Stimulated activated CD4-positive, alpha-beta T cell treated with anti-CD3 and anti-CD28 coated beads, Interleukin-1b, Interleukin-23, amount 100 ng/mL, for 4 hours (primary cell): ENCODE measurements around the gene SFT2D2.

ENCODE experiments used
- DNase-seq, 2 donors: peaks; one replicate each; pipeline ENCODE4 v3.0.0-alpha.2; 2020; ENCODE audit warnings: low read depth in 2 of 2

The SFT2D2 gene

DNA sequence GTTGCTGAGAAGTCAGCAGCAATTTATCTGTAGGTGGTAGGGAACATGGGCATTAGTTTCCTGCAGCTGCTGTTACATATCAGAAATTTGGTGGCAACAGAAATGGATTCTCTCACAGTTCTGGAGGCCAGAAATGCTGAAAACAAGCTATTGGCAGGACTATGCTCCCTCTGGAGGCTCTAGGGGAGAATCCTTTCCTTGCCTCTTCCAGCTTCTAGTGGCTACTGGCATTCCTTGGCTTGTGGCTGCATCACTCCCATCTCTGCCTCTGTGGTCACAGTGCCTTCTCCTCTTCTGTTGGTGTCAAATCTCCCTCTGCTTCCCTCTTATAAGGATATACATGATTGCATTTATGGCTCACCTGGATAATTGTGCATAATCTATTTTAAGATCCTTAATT, 2.5 kb upstream of the SFT2D2 start:
- no peak for DNase-seq

DNA sequence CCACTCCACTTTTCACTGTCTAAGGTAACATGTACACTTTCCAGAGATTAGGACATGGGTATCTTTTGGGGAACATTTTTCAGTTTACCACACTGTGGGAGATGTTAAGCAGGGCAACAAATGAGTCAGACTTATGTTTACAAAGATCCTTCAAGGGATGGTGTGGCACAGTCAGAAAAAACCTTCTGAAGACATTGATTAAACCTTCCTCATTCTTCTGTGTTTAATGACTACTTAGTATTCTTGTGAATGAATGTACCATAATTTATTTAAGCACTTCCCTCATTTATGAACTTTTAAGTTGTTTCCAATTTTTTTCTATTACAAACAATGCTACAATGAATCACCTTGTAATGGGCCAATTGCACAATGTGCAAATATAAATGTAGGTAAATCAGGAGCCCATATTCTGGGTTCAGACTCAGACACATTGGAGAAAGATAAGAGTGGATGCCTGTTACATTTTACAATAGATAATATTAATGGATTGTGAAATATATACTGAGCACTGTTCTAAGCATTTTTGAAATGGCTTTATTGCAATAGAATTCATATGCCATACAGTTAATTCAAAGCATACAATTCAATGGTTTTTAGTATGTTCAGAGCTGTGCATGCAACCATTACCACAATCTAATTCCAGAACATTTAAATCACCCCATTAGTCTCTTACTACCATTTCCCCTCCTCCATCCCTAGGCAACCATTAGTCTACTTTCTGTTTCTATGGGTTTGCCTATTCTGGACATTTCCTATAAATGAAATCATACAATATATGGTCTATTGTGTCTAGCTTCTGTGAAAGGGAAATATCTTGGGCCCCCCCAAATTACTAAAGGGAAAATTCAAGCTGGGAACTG, 1.9 kb upstream of the SFT2D2 start:
- no peak for DNase-seq

- DNase-seq, result no peak
Observed at GRCh38 chr1:168224991-168225390, 813 bp upstream of the SFT2D2 start.

DNA sequence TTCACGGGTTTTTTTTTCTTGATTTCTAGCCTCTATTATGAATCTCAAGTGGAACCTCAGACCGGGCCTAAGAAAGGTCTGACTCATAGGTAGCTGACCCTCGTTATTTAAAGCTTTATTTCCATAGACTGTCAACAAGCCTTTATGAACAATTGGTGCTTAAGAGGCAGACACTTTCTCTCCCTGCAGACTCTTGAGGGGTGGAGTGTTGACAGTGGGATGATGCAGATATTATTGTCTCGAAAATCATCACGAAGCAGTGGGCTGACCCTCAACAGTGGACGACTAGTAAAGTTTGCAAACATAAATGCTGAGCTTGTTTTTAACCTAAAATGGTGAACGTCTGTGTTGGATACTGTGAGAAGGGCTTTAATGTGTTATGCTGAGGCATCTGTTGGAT, 1.8 kb downstream of the SFT2D2 start:
- DNase-seq, result no peak

GRCh38 chr1:168229893-168230292, 4.1 kb downstream of the SFT2D2 start:
- no peak for DNase-seq

DNA sequence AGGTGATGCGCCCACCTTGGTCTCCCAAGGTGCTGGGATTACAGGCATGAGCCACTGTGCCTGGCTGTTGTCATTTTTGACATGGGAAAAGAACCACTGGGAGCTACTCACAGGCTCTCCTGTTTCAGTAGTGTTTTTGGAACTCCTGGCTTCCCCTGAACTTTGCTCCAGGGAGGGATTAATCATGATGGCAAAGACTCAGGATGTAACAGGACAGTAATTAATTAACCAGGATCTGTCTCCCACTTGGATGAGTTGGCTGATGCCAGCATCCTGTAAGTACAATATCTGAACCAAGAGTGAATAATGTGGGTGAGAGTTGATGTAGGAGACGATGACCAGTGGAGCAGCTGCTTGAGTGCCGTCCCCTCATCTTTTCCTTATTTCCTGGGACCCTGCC, 4.9 kb downstream of the SFT2D2 start:
- no peak for DNase-seq

- peak in 1 of 2 donors; percentile 15 for DNase-seq
Observed at GRCh38 chr1:168234846-168235547, 9.2 kb downstream of the SFT2D2 start.

DNA sequence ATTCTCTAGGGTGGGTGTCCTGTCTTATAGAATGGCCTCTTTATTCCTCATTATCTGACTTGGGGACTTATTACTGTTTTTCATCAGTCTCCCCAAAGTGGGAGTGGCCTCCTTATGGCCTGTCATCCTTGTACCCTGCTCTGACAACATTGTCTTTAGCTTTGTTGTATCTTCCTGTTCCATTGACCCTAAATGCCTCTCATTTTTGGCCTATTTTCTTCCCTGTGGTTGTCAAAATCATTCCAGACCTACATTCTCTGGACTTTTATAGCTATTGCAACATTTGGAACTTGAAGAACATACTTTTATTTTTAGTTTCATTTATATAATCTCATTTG, 9.7 kb downstream of the SFT2D2 start:
- no peak for DNase-seq

- DNase-seq, result no peak
Observed at GRCh38 chr1:168235937-168236336, 10.1 kb downstream of the SFT2D2 start.

GRCh38 chr1:168236836-168237611, 11.2 kb downstream of the SFT2D2 start:
- no peak for DNase-seq

GRCh38 chr1:168243198-168243597, 17.4 kb downstream of the SFT2D2 start:
- no peak for DNase-seq

DNA sequence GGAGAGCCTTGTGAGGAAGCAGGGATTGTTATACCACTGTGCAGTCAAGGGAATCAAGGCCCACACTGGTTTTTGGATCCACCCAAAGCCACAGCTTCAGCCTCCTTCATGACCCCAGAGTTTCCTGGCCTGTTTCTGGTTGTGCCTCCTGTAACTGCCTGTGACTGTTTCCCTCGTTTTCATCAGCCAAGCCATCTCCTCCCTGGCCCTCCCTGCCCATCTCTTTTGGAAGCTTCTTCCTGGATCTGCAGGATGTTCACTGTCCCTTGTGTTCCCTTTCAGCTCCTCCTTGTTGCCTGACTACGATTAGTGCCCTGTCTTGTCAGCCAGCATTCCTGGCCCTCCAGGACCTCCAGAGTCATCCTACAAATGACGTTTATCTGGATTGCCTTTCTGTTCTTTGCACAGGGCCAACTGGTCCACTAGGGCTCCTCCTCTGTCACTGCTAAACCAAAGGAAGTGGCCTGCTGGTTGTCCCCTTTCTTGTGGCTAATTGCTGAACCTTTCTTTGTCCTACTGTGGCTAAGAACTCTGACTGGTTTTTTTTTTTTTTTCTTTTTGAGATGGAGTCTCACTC, 17.9 kb downstream of the SFT2D2 start:
- DNase-seq, result no peak

DNA sequence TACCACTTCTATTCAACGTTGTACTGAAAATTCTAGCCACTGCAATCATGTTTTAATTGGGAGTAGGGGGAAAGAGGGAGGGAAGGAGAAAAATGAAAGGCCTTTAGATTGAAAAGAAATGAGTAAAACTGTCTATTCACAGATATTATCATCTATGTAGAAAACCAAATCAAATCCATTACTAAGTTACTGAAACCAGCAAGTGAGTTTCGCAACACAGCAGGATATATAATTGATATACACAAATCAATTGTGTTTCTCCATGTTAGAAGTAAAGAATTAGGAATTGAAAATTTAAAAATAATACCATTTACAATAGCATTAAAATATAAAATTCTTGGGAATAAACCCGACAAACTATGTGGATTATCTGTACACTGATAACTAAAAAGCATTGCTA, 19.2 kb downstream of the SFT2D2 start:
- DNase-seq, result no peak

DNA sequence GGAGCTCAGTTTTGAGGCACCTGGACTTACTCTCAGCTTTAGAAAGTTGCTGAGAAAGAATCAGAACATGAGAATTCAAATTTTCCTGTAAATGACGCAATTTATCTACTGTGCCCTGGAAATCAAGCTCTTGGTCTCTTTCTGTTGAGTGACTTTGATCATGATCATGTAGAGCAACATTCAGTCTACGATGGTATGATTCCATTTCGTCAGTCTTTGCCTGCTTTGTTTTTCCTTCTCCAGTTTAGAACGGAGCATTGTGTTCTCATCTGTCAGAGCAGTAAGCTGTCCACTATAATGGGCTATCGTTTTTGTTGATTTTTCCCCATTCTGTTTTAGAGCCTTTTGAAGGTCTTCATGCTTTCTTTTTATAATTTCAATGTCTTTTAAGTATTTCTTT, 20.7 kb downstream of the SFT2D2 start:
- DNase-seq, result no peak

DNA sequence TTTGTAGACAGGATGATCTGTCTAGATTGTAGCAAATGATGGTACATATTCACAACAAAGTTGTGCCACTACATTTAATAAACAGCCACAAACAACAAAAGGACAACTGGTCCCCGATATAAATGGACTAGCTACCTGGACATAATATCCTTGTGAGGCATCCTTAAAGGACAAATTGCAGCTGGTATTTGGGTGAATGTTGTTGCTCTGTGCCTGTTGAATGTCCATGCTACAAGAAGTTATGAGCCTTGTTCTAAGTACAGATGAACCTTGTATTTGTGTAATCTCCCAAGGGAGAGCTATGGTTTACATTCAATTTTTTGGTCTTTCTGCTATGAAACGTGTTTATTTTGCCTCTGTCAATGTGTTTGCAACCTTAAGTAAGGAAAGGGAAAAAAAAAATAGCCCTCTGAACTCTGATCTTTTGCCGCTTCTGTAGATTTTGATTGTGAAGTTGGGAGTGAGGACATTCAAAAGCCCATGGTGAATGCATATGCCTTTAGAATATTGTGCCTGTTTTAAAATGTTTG, 26.5 kb downstream of the SFT2D2 start:
- DNase-seq, result no peak

GRCh38 chr1:168256164-168256563, 30.4 kb downstream of the SFT2D2 start:
- no peak for DNase-seq

GRCh38 chr1:168257397-168257796, 31.6 kb downstream of the SFT2D2 start:
- no peak for DNase-seq

- no peak for DNase-seq
Observed at GRCh38 chr1:168259567-168259966, 33.8 kb downstream of the SFT2D2 start.

- DNase-seq, result no peak
Observed at GRCh38 chr1:168260393-168260792, 34.6 kb downstream of the SFT2D2 start.

GRCh38 chr1:168261390-168261789, 35.6 kb downstream of the SFT2D2 start:
- DNase-seq, result no peak

DNA sequence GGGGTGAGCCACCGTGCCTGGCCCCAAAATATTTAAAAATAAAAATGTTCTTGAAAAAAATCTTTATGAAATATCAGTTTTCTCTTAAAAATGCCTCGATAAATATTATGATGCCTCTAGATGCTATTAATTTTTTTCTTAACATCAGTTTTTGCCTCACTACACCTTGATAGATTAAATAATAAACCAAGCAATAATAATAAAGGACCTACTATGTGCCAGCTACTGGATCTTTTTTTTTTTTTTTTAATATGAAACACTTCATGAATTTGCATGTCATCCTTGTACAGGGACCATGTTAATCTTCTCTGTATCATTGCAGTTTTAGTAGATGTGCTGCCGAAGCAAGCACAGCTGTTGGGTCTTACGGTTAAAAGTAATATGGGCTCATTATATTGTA, 37.3 kb downstream of the SFT2D2 start:
- no peak for DNase-seq

GRCh38 chr1:168264296-168264695, 38.5 kb downstream of the SFT2D2 start:
- no peak for DNase-seq
